Activated CD4-positive, CD25-positive, alpha-beta regulatory T cell treated with anti-CD3 and anti-CD28 coated beads, Interleukin-2, amount 50 U/mL, for 16 hours (primary cell): ENCODE measurements around the gene TPD52L2.
"Not testable (repeated sequence)": the region's sequence is repeated elsewhere in the genome, so short reads cannot be mapped to it uniquely, and the experiment has no call there.

Experiments used
- DNase-seq: peaks from one replicate; pipeline ENCODE4 v3.0.0-alpha.2; 2020; ENCODE audit warnings: low read depth, low spot score

TPD52L2 gene

DNA sequence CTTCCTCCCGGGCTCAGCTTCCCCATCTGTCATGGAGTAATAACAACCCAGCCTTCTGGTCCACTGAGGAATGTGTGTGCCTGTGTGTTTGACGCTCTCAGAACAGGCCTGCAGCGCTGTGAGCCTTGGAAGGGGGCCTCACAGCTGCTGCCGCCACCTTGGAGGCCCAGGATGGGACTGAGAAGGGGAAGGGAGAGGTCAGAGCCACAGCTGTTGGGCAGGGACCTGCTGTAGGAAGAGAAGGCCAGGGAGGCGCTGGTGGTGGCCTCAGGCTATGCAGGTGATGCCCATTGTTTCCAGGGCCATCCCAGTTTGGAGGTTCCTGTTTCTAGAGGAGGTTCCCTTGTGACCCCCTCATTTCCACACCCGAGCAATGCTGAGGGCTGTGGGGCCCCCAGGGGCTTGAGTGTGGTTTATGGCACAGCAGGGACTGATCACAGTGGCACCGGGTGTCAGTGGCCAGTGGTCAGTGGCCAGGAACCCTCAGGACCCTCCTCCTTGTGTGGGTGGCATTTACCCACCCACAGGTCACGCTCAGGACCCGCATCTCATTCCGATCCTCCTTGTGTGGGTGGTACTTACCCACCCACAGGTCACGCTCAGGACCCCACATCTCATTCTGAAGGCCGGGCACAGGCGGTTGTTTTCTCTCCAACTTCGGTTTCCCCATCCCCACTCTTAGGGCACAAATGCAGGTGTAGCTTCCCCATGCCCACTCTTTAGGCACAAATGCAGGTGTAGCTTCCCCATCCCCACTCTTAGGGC is 14.0 kb downstream of the TPD52L2 start:
- DNase-seq, result no peak

DNA sequence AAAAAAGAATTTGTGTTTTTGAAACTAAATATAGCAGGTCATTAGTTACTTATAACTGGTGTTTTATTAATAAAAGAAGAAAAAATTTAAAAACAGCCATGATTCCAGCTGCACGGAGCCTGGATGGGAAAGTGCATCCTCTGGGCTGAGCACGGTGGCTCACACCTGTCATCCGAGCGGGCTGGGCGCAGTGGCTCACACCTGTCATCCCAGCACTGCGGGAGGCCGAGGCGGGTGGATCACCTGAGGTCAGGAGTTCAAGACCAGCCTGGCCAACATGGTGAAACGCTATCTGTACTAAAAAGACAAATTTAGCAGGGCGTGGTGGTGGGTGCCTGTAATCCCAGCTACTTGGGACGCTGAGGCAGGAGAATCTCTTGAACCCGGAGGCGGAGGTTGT is 15.8 kb downstream of the TPD52L2 start:
- DNase-seq, result not testable (repeated sequence)

DNA sequence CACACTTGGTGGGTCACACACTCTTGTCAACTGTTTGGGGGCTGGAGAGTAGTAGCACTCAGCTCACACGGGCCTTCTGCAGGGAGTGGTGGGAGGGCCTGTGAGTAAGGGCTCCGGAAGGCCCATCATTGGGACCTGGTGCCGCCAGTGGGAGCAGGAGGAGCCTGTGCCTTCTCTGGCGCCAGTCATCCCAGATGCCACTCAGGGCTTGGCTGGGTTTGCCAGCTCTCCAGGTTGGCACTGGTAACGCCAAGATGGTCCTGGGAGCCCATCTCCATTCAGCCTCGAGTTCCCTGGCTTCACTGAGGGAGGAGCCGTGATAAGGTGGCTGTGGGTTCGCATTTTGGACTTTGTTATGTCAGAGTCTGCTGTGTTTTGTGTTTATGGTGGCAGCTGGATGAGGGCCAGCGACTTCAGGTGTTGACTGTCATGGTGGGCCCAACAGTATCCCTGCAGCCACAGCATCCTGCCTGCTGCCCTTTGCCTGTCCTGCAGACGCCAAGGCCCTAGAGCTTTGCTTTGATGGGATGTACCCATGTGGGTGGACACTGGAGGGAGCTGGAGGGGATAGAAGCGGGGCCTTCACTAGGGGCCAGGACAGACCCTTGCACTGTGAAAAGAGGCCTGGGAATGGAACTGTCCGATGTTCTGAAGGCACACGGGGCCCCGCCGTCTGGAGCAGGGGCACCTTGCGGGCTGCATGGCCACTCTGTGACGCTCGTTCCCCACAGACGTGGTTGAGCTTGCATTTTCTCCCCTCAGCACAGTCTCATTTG is 16.6 kb downstream of the TPD52L2 start:
- DNase-seq, result no peak

DNA sequence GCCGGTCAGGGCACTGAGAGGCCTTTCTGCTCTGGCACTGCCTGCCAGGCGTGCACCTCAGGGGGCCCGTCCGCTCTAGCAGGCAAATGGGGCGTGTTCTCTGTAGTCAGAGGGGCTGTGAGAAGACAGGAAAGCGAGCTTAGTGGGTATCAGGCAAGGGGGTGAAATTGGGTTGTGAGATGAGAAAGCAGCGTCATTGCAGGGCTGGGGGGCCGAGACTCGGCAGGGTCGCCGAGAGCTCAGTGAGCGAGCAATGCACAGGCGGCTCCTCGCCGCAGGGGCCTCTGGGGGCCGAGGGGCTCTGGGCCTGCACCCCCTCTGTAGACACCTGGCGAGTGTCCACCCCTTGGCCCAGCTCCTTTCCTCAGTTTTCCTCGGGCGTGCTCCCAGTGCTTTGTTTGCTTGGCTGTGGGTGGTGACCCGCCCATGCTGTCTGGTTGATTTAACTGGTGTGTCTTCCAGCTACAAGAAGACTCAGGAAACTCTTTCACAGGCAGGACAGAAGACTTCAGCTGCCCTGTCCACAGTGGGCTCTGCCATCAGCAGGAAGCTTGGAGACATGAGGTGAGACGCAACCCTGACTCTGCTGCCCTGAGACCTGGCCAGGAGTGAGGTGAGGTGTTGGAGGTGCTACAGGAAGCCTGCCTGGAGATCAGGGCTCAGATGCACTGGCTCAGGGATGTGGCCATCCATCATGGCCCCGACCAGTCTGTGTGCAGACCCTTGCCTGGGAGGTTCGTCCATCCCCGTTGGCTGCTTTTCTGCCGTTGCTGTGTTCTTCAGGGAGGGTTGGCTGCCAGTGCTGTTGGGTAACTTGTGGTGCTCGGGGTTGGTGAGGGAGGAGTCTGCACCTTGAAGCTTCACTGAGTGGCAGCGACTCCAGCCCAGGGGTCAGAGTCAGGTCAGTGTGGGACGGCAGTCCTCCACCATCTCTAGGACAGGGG is 17.5 kb downstream of the TPD52L2 start:
- no peak for DNase-seq

DNA sequence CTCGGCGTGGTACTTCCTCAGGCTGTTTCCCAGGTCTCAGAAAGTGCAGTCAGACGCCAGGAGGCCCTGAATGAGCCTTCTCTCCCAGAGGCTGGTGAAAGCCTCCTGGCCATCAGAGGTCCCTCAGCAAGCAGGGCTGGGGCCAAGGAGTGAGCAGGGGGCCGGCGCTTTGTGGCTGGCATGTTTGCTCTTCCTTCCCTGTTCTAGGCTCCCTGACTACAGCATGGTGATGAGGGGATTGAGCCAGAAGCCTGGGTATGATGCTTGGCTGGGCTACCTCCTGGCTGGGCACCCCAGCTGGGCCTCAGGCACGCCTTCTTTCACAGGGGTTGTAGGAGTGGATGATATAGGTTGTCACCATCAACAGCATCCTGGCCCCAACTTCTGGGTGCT is 18.1 kb downstream of the TPD52L2 start:
- no peak for DNase-seq

DNA sequence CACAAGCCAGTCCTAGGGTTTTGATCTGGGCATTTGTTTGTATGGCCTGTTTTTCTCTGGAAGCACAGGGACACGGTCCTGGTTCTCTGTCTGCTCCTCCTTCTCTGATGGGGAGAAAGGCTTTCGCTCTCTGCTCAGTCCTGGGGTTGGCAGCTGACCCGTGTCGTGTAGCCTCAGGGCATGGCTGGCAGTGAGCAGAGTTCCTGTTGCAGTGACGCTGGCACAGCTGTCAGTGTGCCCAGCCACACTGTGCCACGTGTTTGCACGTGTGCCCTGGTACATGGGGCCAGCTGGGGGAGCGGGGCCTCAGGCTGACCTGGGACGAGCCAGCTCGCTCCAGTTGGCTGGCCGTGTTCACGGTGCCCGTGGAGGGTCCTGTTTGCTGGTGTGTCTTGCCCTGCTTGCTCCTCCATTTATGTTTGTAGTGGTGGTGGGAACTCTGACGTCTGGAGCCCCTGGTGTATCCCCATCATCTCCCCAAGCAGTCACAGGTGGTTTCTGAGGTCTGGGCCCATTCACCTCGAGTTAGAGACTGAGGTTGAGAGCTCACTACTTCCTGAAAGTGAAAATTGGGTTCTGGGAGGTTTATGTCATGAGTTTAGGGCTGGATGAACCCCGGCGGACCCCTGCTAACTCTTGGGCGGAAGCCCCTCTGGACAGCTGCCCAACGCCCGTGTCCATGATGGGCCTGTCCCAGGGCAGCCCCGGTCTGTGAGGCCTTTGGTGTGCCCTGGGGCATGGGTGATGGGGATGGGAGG is 19.6 kb downstream of the TPD52L2 start:
- no peak for DNase-seq

DNA sequence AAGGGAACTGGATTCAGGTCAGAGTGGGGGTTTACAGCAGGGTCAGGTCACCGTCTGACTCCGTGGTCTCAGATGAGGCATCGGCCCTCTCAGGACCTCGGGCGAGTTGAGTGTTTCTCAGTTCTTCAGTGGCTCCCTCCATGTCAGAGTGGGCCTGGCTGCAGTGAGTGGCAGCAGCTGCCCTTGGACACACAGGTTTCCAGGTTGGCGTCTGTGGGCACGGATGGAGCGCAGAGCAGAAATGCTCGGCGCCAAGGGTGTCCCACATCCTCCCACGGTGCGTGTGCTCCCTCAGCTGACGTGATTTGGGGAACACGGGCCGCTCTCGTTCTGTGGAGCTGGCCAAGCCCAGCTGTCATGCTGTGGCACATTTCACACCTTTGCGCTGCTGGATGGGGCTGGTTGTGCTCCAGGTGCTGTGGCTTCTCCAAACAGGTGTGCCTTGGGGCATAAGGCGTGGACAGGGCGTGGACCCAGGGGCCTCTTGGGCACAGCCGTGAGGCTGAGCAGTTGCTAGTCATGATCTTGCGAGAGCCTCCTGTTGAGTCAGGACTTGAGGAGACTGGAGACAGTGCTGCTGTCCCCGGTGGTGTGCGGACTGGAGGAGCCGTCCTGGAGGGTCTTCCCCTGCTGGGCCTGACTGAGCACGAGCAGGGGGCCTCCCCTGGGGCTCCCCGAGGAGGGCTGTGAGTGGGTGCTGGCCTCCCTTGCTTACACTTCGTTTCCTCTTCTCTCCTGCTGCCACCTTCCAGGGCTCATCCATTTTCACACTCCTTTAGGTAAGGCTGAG is 20.4 kb downstream of the TPD52L2 start:
- DNase-seq, result no peak

DNA sequence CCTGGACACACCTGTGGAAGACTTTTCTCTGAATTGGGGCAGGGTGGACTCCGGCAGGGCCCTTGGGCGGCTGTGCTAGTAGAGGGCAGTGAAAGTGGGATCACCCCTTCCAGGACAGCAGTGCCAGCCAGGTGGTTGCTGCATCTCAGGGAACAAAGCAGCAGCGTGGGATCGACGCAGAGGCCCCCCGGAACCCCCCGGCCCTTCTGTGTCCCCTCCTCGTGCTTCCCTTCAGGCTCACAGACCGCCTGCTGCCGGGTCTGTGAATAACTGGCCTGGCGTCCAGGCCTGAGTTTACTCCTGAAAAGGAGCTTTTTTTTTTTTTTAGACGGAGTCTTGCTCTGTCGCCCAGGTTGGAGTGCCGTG is 21.0 kb downstream of the TPD52L2 start:
- no peak for DNase-seq

DNA sequence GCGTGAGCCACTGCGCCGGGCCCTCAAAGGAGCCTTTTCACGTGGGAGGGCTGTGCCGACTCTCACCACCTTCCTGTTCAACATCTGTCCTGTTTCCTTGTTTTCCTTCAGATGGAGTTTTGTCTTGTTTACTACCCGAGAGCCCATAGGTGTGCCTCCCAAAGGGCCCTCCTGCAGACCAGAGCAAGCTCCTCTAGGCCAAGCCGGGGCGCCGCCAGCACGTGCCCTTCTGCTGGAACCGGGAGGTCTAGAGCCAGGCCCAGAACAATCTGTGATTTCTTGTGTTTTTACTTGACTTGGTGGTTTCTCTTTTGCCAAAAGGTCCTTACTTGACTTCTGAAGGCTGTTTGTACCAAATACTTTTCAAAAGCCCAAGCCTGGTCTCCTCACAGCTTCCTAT is 21.9 kb downstream of the TPD52L2 start:
- no peak for DNase-seq

DNA sequence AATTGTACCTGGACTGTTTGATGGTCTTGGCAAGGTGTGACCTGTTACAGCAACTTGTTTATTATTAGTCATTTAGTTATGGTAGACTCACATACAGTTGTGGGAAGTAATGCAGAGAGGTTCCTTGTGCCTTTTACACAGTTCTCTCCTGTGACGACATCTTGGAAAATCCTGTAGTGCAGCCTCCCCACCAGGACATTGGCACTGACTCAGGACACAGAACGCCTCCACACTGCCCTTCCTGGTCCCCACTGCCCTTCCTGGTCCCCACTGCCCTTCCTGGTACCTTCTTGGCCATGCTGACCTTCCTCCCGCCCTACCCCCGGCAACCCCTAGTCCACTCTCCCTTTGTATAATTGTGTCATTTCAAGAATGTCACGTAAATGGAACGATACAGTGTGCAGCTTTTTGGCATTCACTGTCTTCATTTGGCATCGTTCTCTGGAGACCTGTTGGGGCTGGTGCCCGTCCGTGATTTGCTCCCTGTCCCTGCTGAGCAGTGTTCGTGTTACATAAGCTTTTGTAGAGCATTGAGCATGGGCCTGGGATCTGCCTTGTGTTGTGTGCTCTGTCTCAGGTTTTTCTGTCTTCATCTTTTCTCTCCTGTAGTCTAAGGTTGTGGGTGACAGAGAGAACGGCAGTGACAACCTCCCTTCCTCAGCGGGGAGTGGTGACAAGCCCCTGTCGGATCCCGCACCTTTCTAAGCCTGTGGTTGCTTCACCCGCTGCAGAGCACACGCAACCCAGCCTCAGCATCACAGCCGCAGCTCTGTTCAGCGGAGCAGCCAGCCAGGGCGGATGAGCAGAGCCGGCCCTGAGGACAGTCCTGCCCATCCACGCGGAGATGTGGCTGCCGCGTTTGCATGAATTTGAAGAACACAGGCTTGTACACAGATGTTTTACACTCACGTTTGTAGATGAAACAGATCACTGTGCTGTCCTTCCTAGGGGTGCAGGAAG is 24.5 kb downstream of the TPD52L2 start:
- DNase-seq, result no peak

DNA sequence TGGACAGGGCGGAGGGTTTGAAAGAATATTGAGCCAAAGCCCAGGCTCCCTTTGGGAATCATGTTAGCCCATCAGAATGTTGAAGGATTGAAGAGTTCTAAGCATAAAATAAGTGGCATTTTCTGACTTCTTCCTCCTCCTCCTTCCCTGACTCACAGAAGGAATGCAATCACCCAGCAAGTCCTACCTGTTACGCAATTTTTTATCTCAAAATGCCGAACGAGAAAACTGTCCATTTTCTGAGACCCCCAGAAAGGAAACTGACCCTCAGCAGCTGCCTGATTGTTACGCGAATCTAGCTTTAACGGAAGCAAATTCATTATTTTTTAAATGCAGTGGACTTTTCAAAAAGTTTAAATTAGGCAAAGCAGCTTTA is 25.1 kb downstream of the TPD52L2 start:
- no peak for DNase-seq

DNA sequence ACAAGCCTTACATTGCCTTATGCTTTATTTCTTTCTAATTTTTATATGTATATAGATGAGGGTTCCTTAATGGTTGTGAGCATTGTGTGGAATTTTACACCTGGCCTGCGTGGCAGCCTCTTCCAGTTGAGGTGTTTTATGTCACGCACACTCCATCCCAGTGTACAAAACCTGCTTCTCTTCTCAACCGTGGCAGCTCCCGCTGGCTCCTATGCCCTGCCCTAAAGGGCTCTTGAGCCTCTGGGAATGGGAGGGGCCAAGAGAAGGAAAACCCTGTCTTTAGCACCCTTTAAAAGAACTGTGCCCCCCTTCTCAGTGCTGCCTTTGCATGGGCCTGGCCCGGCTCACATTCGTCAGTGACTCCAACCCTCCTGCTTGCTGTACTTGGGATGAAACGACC is 25.5 kb downstream of the TPD52L2 start:
- DNase-seq, result no peak

DNA sequence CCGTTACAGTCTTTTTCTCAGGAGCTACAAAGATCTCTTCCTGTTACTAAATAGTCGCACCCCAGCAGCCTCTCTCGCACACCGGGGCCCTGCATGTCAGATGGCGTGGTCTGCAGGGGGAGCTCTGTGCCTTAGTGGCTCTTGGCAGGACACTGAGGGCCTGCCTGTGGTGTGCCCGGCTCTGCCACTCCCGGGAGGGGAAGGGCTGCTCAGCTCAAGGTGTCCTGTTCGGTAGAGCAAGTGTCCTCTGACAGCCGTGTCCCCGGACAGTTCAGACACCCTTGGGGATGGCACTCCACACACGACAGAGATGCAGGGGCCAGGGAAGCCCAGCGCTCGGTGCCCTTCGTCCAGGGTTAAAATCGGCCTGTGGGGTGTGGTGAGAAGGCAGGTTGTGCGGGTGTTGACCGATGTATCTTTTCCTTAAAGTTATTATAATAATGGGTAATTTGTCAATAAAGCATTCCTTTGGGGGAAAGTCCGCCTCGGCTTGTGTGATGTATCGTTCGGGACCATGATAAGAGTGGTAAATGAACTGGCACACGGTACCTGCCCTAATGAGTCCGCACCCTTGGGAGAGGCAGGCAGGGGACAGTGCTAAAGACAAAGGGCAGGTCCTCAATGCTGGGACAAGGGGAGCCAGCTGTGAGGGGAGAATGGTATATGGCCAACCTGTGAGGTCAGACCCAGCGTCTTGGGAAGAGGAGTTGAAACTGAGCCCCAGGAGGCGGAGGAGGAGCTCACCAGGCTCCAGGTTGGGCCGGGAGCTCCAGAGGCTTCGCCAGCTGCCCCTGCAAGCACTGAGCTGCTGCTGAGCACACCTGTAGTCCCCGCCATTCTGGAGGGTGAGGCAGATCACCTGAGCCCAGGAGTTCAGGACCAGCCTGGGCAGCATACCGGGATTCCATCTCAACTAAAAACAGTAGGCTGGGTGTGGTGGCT is 26.3 kb downstream of the TPD52L2 start:
- DNase-seq, result no peak

DNA sequence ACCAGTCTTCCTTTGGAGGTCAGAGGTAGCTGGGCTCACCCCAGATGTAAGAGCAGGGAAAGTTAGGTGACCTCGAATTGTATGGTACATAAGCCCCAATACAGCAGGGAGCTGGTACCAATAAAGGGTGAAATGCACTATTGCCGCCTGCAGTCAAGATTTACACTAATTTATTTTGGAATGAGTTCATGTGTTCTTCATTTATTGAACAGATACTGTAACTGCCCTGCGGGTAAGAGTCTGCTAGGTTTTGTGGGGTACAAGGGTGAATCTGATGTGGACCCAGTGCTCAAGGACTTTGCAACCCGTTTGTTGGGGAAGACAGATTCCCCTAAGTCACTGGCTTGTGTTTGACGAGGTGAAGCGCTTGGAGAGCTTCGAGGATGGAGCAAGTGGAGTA is 27.3 kb downstream of the TPD52L2 start:
- no peak for DNase-seq

DNA sequence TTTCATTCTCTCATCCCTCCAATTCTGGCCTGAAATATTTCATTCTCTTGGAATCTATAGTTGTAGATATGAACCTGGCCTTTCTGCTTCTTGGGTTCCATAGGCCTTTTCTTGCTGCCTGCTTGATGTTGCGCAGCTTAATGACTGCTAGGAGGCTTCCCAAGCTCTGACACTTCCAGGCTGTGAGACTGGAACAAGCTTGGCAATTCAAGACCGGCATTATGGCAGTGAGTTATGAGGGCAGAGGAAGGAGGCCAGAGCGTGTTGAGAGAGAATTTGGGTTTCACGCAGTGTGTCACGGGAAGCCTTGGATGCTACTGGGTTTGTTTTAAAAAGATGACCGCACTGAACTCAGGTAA is 28.9 kb downstream of the TPD52L2 start:
- DNase-seq, result no peak

DNA sequence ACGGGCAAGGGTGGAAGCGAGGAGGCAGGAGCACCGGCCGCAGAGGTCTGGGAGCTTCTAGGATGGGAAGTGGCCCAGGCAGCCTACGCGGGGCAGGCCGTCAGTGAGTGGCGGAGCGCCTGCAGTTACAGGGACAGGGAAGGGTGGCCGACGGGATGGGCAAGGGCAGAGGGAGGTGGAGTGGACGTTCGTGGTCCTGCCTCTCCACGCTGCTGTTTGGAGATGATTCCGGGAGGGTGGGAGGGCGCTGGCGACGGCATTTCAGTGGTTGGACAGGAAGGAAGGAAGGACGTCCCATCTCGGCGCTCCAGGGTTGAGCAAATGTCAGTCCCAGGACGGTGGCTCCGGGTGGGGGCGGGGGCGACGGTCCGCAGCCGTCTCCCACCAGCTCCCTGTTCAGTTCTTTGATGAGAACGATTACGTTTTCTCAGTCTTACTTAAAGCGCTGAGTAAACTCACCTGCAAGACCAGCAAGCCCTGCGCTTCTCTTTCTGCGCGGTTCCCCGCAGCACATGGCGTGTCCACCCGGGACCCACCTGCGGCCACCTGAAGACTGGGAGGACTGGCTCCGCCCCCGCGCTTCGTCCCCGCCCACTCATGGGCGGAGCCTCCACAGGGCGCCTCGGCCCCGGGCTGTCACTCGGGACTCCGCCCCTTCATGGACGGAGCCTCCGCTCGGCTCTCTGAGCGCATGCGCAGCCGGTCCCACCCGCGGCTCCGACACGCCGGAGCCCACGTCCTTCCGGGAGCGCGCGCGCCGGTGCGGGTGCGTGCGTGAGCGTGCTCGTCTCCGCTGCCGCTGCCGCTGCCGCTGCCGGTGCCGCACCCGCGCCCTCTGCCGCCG is 29.5 kb downstream of the TPD52L2 start, which contains the start of gene DNAJC5:
DNAJC5 (plus strand) TSS at position 769 of the 844 bp plus-strand sequence. CDS start 33,220 bp downstream, outside the sequence.
- DNase-seq, result peak; percentile 92

DNA sequence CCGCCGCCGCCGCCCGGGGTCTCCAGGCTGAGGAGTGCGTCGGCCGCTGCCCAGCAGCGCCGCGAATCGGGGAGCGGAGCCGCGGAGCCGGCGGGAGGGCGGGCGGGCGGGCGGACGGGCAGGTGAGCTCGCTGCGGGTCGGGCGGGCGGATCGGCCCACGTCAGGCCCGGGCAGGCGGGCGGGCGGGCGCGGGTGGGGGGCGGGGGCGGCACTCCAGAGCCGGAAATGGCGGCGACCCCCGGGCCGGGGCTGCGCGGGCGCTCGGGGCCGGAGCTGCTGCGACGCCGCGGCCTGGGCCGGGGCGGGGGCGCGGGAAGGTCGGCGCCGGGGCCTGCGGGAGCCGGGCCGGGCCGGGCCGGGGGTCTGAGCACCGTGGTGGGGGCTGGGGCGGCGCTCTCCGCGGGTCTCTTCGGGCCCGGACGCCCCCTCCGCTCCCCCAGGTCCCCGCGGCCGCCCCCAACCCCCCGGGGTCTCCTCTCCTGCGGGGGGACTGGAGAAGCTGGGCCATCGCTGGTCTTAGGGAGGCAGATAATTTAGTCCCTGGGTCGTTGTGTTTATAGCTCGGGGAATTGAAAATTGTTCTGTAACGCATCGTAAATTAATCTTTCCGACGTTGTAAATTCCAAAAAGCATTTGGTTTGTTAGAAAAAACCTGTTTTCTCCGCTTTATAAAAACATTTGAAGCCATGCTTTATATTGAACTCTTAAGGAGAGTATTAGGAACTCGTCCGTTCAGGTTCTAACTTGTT is 30.3 kb downstream of the TPD52L2 start:
- DNase-seq, result no peak
